Measurements from ENCODE around the gene REV3L.

The REV3L gene

DNA sequence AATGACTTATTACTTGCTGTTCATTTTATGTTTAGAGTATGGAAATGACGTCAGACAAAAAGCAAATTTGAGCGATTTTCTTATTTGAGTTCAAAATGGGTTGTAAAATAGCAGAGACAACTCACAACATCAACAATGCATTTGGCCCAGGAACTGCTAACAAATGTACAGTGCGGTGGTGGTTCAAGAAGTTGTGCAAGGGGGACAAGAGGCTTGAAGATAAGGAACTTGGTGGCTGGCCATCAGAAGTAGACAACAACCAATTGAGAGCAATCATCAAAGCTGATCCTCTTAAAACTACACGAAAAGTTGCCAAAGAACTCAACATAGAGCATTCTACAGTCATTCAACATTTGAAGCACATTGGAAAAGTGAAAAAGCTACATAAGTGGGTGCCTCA lies 43.8 kb downstream of the REV3L start:
- Histone ChIP-seq H3K36me3 (ENCODE audit: insufficient read depth, low read length) (no peaks in the 10 kb centered on the region), H3K9ac (ENCODE audit: low read depth, low read length) (no peak overlapping the region), H3K9me3 (ENCODE audit: control insufficient read depth, insufficient read depth, low read length) (no peaks in the 10 kb centered on the region), H3K4me1 (ENCODE audit: insufficient read depth, low read length) (no peaks in the 10 kb centered on the region)

DNA sequence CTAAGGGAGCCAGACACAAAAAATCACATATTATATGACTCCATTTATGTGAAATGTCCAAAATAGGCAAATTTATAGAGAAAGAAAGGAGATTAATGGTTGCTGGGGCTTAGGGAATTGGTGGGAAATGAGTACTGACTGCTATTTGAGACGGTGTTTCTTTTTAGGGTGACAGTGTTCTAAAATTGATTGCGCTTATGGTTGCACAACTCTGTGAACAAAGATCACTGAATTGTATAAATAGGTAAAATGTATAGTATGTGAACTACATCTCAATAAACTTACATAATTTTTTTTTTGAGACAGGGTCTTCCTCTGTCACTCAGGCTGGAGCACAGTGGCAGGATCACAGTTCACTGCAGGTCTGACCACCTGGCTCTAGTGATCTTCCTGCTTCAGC lies 45.4 kb downstream of the REV3L start:
- no peaks in the 10 kb centered on the region for H3K4me1 ChIP-seq (ENCODE audit: insufficient read depth, low read length)
- H3K9me3 ChIP-seq (ENCODE audit: control insufficient read depth, insufficient read depth, low read length): no peaks in the 10 kb centered on the region
- H3K9ac ChIP-seq (ENCODE audit: low read depth, low read length): no peak overlapping the region
- H3K36me3 ChIP-seq (ENCODE audit: insufficient read depth, low read length): no peaks in the 10 kb centered on the region

DNA sequence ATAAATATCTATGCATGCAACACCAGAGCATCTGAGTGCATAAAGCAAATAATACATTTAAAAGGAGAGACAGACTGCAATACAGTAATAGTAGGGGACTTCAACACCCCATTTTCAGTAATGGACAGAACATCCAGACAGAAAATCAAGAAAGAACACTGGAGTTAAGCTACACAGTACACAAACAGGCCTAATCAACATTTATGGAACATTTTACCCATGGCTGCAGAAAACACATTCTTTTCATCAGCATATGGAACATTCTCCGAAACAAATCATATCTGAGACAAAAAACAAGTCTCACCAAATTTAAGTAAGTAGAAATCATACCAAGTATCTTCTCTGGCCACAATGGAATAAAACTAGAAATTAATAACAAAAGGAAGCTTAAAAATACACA lies 50.5 kb downstream of the REV3L start:
- Histone ChIP-seq H3K9ac (ENCODE audit: low read depth, low read length) (no peak overlapping the region), H3K9me3 (ENCODE audit: control insufficient read depth, insufficient read depth, low read length) (peaks cover 3% of the 10 kb centered on the region; the same call in 1 of the 2 replicates), H3K4me1 (ENCODE audit: insufficient read depth, low read length) (no peaks in the 10 kb centered on the region), H3K36me3 (ENCODE audit: insufficient read depth, low read length) (no peaks in the 10 kb centered on the region)

DNA sequence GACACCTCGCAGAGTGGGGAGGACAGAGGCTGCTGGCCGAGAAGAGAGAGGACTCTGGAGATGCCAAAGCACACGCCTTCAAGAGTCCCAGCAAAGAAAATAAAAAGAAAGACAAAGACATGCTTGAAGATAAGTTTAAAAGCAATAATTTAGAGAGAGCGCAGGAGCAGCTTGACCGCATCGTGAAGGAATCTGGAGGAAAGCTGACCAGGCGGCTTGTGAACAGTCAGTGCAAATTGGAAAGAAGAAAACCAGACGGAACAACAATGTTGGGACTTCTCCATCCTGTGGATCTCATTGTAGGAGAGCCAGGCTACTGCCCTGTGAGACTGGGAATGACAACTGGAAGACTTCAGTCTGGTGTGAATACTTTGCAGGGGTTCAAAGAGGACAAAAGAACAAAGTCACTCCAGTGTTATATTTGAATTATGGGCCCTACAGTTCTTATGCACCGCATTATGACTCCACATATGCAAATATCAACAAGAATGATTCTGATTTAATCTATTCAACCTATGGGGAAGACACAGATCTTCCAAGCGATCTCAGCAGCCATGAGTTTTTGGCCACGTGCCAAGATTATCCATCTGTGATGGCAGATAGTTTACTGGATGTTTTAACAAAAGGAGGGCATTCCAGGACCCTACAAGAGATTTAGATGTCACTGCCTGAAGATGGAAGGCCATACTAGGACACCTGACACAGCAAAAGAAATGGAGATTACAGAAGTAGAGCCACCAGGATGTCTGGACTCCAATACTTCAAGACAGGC lies 52.2 kb downstream of the REV3L start:
- H3K9ac ChIP-seq (ENCODE audit: low read depth, low read length): no peak overlapping the region
- H3K4me1 ChIP-seq (ENCODE audit: insufficient read depth, low read length): no peaks in the 10 kb centered on the region
- H3K36me3 ChIP-seq (ENCODE audit: insufficient read depth, low read length): no peaks in the 10 kb centered on the region
- H3K9me3 ChIP-seq (ENCODE audit: control insufficient read depth, insufficient read depth, low read length): peaks cover 3% of the 10 kb centered on the region; the same call in 1 of the 2 replicates

DNA sequence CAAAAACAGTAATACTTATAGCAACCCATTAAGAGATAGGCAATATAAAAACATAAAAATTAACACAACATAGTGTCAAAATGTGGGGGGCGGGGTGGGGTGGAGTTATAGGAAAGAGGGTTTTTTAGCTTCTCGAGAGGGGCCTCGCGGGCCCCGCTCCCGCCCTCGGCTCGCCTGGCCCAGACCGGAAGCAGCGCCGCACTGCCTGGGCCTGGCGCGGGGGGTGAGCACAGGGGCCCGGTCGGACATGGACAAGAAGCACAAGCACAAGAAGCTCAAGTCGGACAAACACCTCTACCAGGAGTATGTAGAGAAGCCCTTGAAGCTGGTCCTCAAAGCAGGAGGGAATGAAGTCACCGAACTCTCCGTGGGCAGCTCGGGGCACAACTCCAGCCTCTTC lies 53.4 kb downstream of the REV3L start:
- Histone ChIP-seq H3K36me3 (ENCODE audit: insufficient read depth, low read length) (no peaks in the 10 kb centered on the region), H3K4me1 (ENCODE audit: insufficient read depth, low read length) (0 out of 2 replicates have a peak, but pooled peaks cover 2% of the 10 kb centered on the region), H3K9me3 (ENCODE audit: control insufficient read depth, insufficient read depth, low read length) (peaks cover 3% of the 10 kb centered on the region; the same call in 1 of the 2 replicates), H3K9ac (ENCODE audit: low read depth, low read length) (no peak overlapping the region)

DNA sequence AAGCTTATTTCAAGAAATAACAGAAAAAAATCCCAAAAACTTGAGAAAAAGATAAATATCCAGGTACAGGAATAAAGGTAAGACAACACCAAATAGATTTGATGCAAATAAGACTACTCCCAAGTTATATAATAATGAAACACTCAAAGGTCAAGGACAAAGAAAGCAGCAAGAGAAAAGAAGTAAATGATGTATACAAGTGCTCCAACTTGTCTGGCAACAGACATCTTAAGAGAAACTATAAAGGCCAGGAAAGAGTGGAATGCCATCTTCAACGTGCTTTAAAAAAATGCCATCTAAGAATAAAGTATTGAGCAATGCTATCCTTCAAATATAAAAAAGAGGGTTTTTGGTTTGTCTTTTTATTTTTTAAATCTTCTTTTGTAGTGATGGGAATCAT lies 54.2 kb downstream of the REV3L start:
- H3K9me3 ChIP-seq (ENCODE audit: control insufficient read depth, insufficient read depth, low read length): peaks cover 3% of the 10 kb centered on the region; the same call in 1 of the 2 replicates
- H3K36me3 ChIP-seq (ENCODE audit: insufficient read depth, low read length): no peaks in the 10 kb centered on the region
- 0 out of 2 replicates have a peak, but pooled peaks cover 3% of the 10 kb centered on the region for H3K4me1 ChIP-seq (ENCODE audit: insufficient read depth, low read length)
- H3K9ac ChIP-seq (ENCODE audit: low read depth, low read length): no peak overlapping the region

DNA sequence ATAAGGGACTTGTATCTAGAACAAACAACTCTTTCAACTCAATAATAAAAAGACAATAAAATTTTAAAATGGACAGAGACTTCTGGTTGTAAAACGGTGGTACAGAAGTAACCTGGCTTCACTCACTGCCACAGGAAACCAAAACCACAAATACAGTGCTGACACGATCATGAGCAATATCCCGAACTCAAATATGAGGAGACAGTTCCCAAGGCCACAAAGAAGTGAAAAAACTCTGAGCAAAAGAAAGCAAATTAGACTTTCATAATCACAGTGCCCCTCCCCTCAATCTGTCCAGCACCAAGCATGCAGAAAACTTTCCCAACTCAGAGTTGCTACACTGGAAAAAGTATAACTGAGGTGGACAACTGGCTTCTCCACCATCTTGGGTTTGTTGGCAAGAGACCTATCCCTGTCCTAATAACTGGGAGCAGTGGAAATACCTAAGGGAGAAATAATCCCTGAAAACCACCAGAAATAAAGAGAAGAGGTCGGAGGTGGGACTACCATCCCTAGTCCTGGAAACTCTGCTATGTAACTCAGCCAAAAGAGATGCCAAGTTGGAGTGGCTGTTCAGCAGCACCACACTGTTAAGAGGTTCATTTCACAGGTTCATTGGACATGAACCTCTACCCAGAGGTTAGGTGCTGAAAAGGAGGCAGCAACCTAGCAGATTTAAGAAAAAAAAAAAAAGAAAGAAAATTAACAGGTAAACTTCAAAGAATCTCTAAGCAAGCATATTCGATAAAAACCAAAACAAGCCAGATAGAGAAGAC lies 55.5 kb downstream of the REV3L start:
- H3K9ac ChIP-seq (ENCODE audit: low read depth, low read length): no peak overlapping the region
- peaks cover 3% of the 10 kb centered on the region; the same call in 1 of the 2 replicates for H3K9me3 ChIP-seq (ENCODE audit: control insufficient read depth, insufficient read depth, low read length)
- no peaks in the 10 kb centered on the region for H3K36me3 ChIP-seq (ENCODE audit: insufficient read depth, low read length)
- H3K4me1 ChIP-seq (ENCODE audit: insufficient read depth, low read length): 0 out of 2 replicates have a peak, but pooled peaks cover 3% of the 10 kb centered on the region

DNA sequence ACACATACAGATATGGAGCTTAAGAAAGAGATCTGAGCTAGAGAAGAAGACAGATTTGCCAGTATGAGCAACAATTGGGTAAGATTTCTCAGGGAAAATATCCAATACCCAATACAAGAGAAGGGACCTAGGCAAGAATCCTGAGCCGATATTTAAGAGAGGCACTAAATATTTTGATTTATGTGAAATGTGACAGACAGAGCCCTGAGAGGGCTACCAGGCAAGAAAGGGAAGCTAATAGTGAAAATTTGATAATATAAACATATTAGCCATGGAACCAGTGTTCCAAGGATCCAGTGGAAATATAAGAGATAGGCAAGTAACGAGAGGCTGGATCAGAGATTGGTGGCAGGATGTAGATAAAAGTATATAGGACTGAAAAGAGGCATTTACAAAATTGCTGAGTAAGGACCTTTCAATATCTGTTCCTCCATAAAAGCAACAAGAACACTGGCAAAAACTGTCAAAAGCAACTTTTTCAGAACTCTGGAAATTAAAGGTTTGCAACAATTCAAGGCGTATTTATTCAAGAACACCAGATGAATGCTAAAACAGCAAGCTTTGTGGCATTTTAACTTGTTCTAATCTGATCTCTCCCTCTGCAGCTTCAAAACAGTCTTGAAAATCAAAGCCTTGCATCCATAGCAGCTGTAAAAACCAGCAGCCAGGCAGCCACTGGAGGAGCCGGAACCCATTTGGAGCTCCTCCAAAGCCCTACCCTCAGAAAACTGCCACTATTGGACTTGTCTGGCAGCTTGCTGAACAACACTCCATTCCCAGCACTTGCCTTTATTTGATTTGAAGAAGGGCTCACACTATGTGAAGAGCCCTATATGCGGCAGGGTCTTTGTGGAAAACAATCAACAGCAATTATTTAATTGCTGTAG lies 58.8 kb downstream of the REV3L start:
- H3K9me3 ChIP-seq (ENCODE audit: control insufficient read depth, insufficient read depth, low read length): peaks cover 3% of the 10 kb centered on the region; the same call in 1 of the 2 replicates
- H3K9ac ChIP-seq (ENCODE audit: low read depth, low read length): no peak overlapping the region
- H3K4me1 ChIP-seq (ENCODE audit: insufficient read depth, low read length): 0 out of 2 replicates have a peak, but pooled peaks cover 3% of the 10 kb centered on the region
- no peaks in the 10 kb centered on the region for H3K36me3 ChIP-seq (ENCODE audit: insufficient read depth, low read length)

DNA sequence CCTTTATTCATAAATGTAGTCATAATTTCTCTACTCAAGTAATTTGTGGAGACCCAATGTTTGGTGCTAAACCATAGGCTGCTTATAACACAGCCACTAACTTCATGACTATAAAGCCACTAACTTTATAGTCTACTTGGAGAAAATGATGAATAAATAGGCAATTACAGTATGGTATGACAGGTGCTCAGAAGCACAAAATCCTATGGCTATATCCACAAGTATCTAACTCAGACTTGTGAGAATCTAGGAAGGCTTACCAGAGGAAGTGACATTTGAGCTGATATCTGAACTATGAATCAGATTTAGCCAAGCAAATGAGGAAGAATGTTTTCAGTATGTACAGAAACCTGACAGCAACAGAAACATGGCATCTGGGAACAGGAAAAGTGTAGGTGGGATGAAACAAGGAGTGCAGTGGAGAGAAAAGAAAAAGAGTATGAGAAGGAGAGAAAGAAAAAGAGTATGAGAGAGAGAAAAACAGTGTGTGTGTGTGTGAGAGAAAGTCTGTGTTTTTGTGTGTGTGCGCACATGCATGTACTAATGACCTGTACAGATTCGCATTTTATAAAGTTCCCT lies 59.9 kb downstream of the REV3L start:
- Histone ChIP-seq H3K9me3 (ENCODE audit: control insufficient read depth, insufficient read depth, low read length) (no peaks in the 10 kb centered on the region), H3K36me3 (ENCODE audit: insufficient read depth, low read length) (no peaks in the 10 kb centered on the region), H3K4me1 (ENCODE audit: insufficient read depth, low read length) (0 out of 2 replicates have a peak, but pooled peaks cover 3% of the 10 kb centered on the region), H3K9ac (ENCODE audit: low read depth, low read length) (no peak overlapping the region)

DNA sequence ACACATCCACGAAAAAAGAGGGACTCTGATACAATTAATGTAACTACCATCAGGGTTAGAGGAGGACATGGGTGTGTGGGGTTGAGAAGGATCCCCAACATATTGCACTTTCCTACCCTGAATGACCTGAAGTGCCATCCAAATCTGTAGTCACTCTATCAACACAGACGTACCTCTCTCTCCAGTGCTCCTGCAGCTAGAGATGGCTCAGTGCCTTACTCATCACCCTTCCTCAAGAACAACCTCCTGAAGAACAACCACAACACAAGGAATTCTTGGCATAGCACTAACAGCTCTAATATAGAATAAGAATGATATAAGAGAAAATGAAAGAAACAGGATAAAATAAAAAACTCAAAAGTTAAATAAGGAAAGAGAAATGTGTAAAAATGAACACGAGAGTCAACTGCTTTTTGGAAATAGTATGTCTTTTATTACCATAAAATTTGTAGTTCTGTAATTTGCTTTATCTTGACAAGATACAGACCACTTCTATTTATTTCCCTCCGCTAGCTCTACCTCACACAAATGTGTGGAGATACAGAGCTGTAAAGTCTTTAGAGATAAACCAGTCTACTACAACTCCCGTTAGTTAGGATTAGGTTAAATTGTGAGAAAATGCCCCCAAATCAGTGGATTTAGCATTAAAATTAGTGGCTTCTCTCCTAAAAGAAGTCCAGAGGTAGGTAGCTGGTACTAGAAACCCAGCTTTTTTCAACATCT lies 63.9 kb downstream of the REV3L start:
- Histone ChIP-seq H3K36me3 (ENCODE audit: insufficient read depth, low read length) (no peaks in the 10 kb centered on the region), H3K9ac (ENCODE audit: low read depth, low read length) (no peak overlapping the region), H3K4me1 (ENCODE audit: insufficient read depth, low read length) (no peaks in the 10 kb centered on the region; the same call in 1 of the 2 replicates), H3K9me3 (ENCODE audit: control insufficient read depth, insufficient read depth, low read length) (no peaks in the 10 kb centered on the region)

DNA sequence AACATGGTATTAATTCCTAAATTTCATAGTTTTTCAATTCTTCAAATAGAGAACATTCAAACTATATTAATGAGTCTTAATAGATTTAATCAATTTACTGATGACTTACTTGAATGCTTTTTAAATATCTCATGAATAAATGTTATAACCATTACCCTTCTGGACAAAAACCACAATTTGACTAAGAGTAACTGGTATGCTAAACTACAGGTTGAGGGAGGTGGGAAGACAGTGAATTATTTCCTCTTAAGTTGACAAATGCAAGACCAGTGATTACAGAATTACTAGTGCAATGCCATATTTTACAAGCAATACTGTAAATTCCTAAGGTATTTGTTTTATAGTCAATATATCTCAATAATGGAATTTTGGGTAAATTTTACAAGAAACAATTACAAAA lies 65.1 kb downstream of the REV3L start:
- no peaks in the 10 kb centered on the region for H3K9me3 ChIP-seq (ENCODE audit: control insufficient read depth, insufficient read depth, low read length)

DNA sequence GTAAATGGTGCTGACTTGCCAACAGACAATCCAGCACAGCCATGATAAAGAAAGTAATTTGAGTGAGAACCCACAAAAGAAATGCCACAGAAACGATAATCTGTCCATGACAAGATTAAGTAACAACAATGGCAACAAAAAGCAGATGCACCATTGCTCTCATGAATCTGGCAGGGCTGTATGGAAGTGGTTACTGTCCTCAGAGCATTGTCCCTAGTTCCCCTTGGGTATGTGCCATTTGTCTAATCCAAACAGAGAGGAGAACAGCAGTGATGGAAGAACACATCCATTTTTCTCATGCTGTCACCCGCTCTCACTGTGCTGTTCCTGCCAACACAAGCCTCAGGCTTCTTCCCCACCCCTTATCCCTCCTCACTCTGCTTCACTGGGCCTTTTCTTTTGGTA lies 65.8 kb downstream of the REV3L start:
- no peaks in the 10 kb centered on the region for H3K36me3 ChIP-seq (ENCODE audit: insufficient read depth, low read length)
- H3K4me1 ChIP-seq (ENCODE audit: insufficient read depth, low read length): no peaks in the 10 kb centered on the region; the same call in 1 of the 2 replicates
- H3K9me3 ChIP-seq (ENCODE audit: control insufficient read depth, insufficient read depth, low read length): no peaks in the 10 kb centered on the region
- H3K9ac ChIP-seq (ENCODE audit: low read depth, low read length): no peak overlapping the region

More for the DNA sequence above, 65.1 kb downstream of the REV3L start:
- Histone ChIP-seq H3K36me3 (ENCODE audit: insufficient read depth, low read length) (no peaks in the 10 kb centered on the region), H3K9ac (ENCODE audit: low read depth, low read length) (no peak overlapping the region), H3K4me1 (ENCODE audit: insufficient read depth, low read length) (no peaks in the 10 kb centered on the region; the same call in 1 of the 2 replicates)

DNA sequence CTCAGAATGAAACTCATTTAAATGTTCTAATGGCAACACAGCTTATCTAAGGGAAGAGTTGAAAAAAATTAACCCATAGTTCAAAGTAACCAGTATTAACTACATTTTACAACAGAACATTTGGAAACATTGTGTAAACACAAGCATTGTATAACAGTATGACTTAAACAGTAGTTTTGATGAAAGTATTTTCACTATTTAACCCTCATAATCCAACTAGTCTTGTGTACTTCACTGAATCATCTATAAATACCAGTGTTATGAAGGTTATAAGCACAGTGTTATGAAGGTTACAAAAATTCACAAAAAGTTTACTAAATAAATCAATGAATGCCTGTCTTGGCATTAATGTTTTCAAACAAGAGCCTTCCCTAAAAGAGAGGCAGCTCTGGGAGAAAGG lies 66.5 kb downstream of the REV3L start:
- no peak overlapping the region for H3K9ac ChIP-seq (ENCODE audit: low read depth, low read length)
- no peaks in the 10 kb centered on the region; the same call in 1 of the 2 replicates for H3K4me1 ChIP-seq (ENCODE audit: insufficient read depth, low read length)
- no peaks in the 10 kb centered on the region for H3K9me3 ChIP-seq (ENCODE audit: control insufficient read depth, insufficient read depth, low read length)
- no peaks in the 10 kb centered on the region for H3K36me3 ChIP-seq (ENCODE audit: insufficient read depth, low read length)

Measured in ES-I3 (cell line).